ENCODE results near the gene COMT. TPM values are rescaled to one million over a fixed set of nuclear protein-coding genes. Genes with fewer than 3 reads are reported as not detected.

Gene COMT
- total and polyA plus RNA-seq, 7 donors: 63.6 to 146 (median 117) TPM

- WGBS, 3 donors: 78 to 84% (median 81%) methylated on average over 11 of the region's 11 CpGs
- ATAC-seq (no peak), DNase-seq (peak in 1 of 2 donors; percentile 6)
- intact Hi-C loops (cut with DNase I): no loop called here
- Histone ChIP-seq H3K4me1 (peaks cover 17% of the 10 kb centered on the region), H3K9me3 (no peaks in the 10 kb centered on the region), H3K27me3 (ENCODE audit: insufficient read depth in 3 of 3, low read length in 2 of 3) (no peaks in the 10 kb centered on the region), H3K36me3 (ENCODE audit: insufficient read depth in 1 of 2, low read depth in 1 of 2) (no peaks in the 10 kb centered on the region), H3K27ac (no peak overlapping the region), H3K4me3 (no peak overlapping the region)
- TF ChIP-seq CTCF (IDR thresholded peaks at IDR 0.05): no peak
Measured at GRCh38 chr22:20001082-20001638, 59.6 kb downstream of the COMT start.

GRCh38 chr22:20002128-20002527, 60.6 kb downstream of the COMT start:
- H3K4me1 ChIP-seq: peaks cover 17% of the 10 kb centered on the region
- 70 to 83% (median 71%) methylated on average over 9 of the region's 9 CpGs for WGBS, 3 donors
- intact Hi-C loops (cut with DNase I): no loop called here
- no peaks in the 10 kb centered on the region for H3K36me3 ChIP-seq (ENCODE audit: insufficient read depth in 1 of 2, low read depth in 1 of 2)
- ATAC-seq: no peak
- H3K27me3 ChIP-seq (ENCODE audit: insufficient read depth in 3 of 3, low read length in 2 of 3): no peaks in the 10 kb centered on the region
- peak; percentile 6 to 19 for DNase-seq
- no peaks in the 10 kb centered on the region for H3K9me3 ChIP-seq
- no peak overlapping the region for H3K27ac ChIP-seq
- H3K4me3 ChIP-seq: no peak overlapping the region
- no peak for TF ChIP-seq CTCF (IDR thresholded peaks at IDR 0.05)

GRCh38 chr22:20002636-20003035, 61.1 kb downstream of the COMT start:
- H3K27me3 ChIP-seq (ENCODE audit: insufficient read depth in 3 of 3, low read length in 2 of 3): no peaks in the 10 kb centered on the region
- peaks cover 17% of the 10 kb centered on the region for H3K4me1 ChIP-seq
- TF ChIP-seq CTCF (IDR thresholded peaks at IDR 0.05): no peak
- H3K27ac ChIP-seq: no peak overlapping the region
- intact Hi-C loops (cut with DNase I): no loop called here
- H3K36me3 ChIP-seq (ENCODE audit: insufficient read depth in 1 of 2, low read depth in 1 of 2): no peaks in the 10 kb centered on the region
- H3K9me3 ChIP-seq: no peaks in the 10 kb centered on the region
- H3K4me3 ChIP-seq: no peak overlapping the region
- 59 to 66% (median 60%) methylated on average over 2 of the region's 2 CpGs for WGBS, 3 donors
- DNase-seq (peak in 1 of 2 donors; percentile 19), ATAC-seq (no peak)

GRCh38 chr22:20003304-20003703, 61.7 kb downstream of the COMT start:
- Histone ChIP-seq H3K4me1 (peaks cover 13% of the 10 kb centered on the region), H3K4me3 (no peak overlapping the region), H3K9me3 (no peaks in the 10 kb centered on the region), H3K27me3 (ENCODE audit: insufficient read depth in 3 of 3, low read length in 2 of 3) (no peaks in the 10 kb centered on the region), H3K36me3 (ENCODE audit: insufficient read depth in 1 of 2, low read depth in 1 of 2) (no peaks in the 10 kb centered on the region), H3K27ac (no peak overlapping the region)
- DNase-seq: no peak
- 97 to 99% (median 98%) methylated on average over 1 of the region's 1 CpG for WGBS, 3 donors
- intact Hi-C loops (cut with DNase I): no loop called here
- no peak for TF ChIP-seq CTCF (IDR thresholded peaks at IDR 0.05)
- no peak for ATAC-seq

- 96 to 98% (median 98%) methylated on average over 3 of the region's 3 CpGs for WGBS, 3 donors
- H3K27ac ChIP-seq: no peak overlapping the region
- no peaks in the 10 kb centered on the region for H3K27me3 ChIP-seq (ENCODE audit: insufficient read depth in 3 of 3, low read length in 2 of 3)
- no peaks in the 10 kb centered on the region for H3K36me3 ChIP-seq (ENCODE audit: insufficient read depth in 1 of 2, low read depth in 1 of 2)
- intact Hi-C loops (cut with DNase I): no loop called here
- H3K9me3 ChIP-seq: no peaks in the 10 kb centered on the region
- DNase-seq (no peak), ATAC-seq (no peak)
- no peak for TF ChIP-seq CTCF (IDR thresholded peaks at IDR 0.05)
- H3K4me3 ChIP-seq: no peak overlapping the region
- H3K4me1 ChIP-seq: peaks cover 1% of the 10 kb centered on the region
Measured at GRCh38 chr22:20004464-20004863, 62.9 kb downstream of the COMT start.
